Activated gamma-delta T cell (primary cell): ENCODE data around the gene RAN.
"Not testable (repeated sequence)": the region's sequence is repeated elsewhere in the genome, so short reads cannot be mapped to it uniquely, and the experiment has no call there.

Source experiments
- DNase-seq: peaks from one replicate; lab custom pipeline; 2025; lab: John Stamatoyannopoulos, UW

RAN gene

DNA sequence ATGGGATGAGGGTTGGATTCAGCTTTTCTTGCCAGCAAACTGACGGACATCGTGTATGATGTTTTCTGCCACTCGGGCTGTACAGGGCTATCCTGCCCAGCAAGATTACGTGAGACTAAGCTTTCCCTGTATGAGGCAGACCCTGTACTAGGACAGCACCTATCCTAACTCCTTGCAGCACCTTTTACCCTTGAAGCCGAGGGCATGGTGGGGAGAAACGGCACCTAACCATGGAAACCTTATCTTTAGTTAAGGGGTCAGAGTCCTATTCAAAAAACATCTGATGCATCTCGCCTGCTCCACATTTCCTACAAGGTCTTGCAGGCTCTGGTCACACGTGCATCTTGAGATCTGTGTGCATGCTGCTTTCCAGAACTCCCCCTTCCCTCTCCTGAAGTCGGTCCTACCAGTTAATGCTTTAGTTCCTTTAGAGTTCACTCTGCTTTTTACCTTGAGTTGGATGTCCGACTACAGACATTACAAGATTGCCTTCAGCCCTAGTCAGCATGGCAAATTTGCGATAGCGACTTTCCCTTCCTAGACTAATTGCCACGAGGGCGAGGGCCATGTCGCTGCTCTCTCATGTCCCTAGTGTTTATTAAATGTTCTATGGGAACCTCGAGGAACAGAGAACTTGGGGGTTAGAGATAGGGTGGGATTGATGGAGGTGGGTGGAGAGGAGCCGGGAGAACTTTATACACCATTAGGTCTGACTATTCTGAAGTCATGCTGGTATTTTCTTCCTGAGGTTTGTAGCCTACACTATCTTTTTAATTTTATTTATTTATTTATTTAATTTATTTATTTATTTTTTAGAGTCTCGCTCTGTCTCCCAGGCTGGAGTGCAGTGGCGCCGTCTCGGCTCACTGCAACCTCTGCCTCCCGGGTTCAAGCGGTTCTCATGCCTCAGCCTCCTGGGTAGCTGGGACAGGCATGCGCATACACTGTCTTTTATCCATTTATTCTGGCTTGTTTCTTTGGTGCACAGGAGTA, 6.6 kb downstream of the RAN start:
- DNase-seq: no peak

DNA sequence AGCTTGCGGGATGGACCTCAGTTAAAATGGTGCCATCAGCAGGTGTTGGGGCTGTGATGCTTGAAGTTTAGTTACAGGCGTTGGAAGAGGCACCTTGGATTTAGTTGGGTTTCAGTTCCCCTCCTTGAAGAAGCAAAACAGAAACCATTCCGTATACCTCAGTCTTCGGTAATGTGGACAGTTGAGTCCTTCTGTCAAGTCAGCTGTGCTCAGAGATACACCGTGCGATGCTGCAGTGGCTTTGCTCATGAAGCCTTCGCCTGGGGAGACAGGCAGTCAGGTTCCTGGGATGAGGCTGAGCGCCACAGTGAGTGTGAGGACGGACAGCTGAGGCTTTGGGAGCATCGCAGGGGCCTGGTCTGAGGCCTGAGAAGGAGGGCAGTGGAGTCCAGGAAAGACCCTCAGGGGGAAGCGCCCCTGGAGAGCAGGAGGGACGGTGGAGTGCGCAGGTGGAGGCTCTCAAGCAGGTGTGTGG, 7.4 kb downstream of the RAN start:
- no peak for DNase-seq

DNA sequence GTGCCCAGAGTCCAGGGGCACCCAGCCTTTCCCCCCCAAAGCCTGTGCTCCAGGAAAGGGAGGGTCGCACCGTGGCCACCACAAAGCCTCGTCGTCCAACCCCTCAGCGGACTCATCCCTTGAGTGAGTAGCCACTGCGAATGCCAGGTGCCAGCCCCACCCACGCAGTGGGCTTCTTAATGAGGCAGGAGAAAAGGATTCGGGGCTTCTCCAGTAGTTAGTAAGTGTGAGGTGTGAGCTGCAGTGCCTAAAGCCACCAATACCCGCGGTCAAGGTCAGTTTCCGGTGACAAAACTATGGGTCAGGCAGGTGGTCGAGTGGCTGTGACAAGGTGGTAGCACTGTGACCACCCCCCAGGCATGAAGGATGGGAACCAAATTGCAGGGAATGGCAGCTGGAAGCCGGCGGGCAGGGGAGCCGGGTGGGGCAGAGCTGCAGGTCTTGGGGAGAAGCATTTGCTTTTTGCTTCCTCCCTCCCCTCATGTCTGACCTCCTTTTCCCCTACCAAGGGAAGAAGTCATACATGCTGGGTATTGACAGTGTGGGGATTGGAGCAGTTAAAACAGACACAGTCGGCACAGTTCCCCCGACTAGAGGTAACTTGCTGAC, 8.0 kb downstream of the RAN start:
- DNase-seq: no peak

DNA sequence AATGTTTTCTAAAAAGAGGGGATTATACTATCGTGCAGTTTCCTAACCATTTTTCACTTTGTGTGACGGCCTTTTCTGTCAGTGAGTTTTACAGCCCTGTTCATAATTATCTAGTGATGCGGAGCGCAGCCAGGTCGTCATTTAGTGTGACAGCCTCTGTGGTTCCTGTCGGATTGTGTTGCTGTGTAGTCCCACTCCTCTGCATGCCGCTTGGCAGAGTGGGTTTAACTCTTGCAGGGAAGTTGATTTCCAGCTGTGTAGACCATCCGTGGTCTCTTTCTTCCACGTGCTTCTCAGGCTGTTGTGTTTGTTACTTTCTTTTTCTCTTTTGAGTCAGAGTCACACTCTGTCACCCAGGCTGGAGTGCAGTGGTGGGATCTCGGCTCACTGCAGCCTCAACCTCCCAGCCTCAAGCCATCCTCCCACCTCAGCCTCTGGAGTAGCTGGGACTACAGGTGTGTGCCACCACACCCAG, 8.6 kb downstream of the RAN start:
- DNase-seq: no peak

DNA sequence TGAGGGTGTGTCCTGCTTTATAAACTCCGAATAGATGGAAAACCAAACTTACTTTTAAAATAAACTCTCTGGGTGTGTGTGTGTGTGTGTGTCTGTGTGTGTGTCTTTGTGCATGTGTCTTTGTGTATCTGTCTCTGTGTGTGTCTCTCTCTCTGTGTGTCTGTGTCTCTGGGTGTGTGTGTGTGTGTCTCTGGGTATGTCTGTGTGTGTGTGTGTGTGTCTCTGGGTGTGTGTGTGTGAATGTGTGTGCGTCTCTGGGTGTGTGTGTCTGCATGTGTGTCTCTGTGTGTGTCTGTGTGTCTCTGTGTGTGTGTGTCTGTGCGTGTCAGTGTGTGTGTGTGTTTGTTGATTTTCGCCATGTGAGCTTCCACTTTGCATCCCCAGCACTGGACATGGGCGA, 9.2 kb downstream of the RAN start:
- no peak for DNase-seq

DNA sequence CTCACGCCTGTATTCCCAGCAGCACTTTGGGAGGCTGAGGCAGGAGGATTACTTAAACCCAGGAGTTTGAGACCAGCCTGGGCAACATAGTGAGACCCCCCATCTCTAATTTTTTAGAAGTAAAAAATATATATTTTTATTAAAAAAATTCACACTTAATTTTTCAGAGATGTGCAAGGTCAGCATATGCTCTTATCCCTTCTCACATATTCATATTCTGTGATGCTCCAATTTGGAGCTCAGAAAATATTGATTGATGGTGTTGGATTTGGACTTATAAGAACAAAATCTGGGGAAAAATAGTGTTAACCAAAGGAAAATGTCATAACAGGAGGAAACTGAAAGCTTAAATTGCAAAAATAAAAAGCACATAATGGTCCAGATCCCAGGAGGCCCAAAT, 9.7 kb downstream of the RAN start:
- DNase-seq: no peak

DNA sequence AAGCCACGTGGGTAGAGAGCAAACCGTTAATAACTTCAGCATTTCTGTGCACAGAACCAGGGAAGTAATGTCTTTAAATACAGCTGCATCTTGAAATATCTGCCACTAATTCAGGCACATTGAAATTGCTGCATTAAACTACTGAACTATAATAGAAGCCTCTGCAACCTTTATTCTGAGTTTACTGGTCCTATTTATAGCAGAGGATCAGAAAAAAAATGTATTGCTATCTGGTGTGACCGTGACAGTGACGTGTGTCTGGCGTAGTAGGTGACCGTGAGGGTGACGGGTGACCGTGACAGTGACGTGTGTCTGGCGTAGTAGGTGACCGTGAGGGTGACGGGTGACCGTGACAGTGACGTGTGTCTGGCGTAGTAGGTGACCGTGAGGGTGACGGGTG, 15.3 kb downstream of the RAN start:
- DNase-seq: not testable (repeated sequence)

DNA sequence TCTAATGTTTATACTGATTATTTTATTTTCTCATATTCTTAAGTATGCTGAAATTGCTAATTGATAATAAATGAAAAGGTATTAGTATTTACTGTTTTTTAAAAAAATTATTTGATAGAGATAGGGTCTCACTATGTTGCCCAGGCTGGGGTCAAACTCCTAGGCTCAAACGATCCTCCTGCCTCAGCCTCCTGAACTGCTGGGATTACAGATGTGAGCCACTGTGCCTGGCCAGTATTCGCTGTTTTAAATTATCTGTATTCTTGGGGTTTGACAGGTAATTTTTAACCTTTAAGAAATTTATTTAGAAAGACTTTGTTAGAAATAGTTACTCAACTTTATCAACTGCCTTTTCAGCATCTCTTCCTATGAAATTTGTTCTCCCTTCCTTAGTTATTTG, 32.2 kb downstream of the RAN start:
- DNase-seq: no peak

DNA sequence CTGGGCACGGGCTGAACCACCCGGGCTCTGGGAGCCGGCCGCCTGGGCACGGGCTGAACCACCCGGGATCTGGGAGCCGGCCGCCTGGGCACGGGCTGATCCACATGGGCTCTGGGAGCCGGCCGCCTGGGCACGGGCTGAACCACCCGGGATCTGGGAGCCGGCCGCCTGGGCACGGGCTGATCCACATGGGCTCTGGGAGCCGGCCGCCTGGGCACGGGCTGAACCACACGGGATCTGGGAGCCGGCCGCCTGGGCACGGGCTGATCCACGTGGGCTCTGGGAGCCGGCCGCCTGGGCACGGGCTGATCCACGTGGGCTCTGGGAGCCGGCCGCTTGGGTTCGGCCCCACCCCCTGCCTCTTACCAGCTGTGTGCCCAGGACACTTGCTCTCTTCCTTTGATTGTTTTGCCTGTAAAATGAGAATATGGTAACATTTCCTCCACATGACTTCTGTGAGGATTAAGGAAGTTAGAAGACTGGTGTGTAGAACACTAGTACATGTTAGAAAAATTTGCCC, 33.1 kb downstream of the RAN start:
- DNase-seq: not testable (repeated sequence)

DNA sequence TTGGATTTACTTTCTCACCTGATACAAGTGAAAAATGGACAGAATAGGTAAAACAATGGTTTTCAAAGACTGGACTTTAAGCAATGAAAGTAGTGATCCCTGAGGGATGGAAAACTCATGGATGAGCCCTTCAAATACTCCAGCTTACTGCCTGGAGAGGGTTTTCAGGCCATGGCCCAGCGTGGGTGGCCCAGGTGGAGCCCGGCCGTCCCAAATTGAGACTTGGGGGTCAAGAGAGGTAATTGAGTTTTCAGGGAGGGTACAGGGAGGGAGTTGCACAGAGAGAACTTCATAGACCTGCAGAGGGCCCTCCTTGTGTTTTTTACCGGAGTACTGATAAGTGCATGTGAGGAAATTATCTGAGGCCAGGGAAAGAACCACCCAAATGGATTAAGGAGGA, 37.2 kb downstream of the RAN start:
- DNase-seq: no peak

DNA sequence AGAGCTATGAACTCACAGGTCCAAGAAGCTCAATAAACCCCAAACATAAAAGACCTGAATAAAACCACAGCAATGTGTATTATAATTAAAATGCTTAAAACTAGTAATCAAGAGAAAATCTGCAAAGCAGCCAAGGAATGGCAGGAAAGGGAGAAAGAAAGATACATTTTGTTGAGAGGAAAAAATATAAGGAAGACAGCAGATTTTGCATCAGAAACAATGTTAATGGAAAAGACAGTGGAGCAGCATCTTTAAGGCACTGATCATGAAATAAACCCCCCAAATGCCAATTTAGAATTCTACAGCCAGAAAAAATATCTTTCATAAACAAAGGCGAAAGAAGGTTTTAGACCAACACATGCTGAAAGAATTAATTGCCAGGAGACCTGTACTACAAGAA, 39.3 kb downstream of the RAN start:
- no peak for DNase-seq

DNA sequence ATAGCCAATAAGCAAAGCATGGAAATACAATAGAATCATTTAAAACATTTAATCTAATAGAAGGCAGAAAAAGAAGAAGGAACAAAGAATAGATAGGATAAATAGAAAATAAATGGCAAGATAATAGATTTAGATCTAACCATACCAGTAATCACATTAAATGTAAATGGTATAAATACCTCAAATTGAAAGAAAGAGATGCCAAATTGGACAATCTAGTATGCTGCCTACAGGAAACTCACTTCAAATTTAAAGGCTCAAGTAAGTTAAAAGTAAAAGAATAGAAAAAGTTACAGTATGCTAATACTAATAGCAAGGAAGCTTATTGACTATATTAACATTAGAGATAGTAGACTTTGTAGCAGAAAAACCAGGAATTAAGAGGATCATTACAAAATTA, 40.1 kb downstream of the RAN start:
- DNase-seq: no peak

DNA sequence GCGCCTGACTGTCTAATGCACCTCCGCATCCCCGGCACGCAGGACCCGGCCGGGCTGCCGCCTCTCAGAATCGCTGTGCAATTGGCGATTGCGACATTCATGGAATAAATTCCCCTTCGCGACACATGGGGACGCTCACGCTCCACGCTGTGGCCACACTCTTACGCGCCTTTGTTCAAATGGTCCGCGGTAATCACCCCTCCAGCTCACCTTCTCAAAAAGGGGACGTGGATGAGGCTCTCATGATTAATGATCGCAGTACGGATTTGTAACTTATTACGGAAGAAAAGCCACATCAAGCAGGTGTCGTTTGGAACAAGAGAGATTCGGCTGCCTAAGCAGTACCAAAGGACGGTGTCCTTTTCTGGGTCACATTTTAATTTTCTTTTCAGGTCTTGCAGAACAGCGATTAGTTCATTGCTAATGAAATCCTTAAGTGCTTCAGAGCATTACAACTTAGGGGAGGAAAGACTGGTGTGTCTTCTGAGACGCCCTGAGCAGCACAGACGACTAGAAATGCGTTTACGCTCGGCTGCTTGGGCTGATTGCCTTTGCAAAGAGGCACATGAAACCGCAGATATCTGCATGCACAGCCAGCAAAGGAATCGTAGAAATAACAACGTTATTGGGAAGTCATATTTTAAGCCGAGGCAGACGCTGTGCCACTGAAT, 44.5 kb downstream of the RAN start:
- no peak for DNase-seq

DNA sequence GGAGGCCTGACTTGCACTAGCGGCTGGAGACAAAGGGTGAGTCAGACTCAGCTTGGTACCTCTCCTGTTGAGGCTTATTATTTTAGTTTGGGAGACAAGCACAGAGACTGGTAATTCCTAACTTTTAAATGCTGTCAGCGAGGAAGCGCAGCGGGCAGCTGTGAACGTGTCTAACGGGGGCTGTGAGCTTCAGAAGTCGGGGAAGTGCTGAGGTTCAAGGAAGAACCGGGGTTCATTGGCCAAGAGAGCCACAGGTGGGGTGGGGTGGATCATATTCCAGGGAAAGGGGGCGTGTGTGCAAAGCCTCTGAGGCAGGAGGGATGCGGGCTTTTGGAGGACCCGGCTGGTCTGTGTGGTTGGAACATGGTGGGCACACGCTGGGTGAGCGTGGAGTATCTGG, 45.7 kb downstream of the RAN start:
- DNase-seq: no peak

DNA sequence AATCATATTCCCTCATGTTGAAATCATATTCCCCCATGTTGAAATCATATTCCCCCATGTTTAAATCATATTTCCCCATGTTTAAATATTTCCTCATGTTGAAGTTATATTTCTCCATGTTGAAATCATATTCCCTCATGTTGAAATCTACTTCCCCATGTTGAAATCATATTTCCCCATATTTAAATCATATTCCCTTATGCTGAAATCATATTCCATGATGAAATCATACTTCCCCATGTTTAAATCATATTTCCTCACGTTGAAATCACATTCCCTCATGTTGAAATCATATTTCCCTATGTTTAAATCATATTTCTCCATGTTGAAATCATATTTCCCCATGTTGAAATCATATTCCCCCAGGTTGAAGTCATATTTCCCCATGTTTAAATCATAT, 47.2 kb downstream of the RAN start:
- DNase-seq: no peak

DNA sequence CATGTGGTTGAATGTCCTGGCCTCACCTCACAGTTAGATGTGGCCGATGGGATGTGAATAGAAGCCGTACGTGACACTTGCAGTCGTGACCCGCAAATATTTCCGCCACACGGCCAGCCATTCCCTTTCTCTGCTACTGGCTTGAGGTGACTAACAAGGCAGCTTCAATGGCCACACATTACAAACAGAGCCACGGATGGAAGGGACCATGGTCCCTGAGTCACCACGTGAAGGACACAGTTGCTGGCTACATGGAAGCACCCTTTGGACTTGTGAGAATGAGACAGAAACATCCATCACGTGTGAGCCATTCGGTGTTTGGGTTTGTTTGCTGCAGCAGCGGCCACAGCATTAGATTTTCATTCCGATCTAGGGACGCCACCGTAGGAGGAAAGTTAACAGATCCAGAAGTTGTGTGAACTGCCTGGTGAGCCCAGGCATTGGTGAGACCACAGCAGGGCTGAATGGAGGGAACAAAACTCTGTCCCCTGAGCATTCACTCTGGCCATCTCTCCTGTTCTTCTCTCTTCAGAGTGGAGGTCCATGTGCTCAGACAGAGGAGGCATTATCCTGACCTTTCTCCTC, 48.3 kb downstream of the RAN start:
- no peak for DNase-seq

DNA sequence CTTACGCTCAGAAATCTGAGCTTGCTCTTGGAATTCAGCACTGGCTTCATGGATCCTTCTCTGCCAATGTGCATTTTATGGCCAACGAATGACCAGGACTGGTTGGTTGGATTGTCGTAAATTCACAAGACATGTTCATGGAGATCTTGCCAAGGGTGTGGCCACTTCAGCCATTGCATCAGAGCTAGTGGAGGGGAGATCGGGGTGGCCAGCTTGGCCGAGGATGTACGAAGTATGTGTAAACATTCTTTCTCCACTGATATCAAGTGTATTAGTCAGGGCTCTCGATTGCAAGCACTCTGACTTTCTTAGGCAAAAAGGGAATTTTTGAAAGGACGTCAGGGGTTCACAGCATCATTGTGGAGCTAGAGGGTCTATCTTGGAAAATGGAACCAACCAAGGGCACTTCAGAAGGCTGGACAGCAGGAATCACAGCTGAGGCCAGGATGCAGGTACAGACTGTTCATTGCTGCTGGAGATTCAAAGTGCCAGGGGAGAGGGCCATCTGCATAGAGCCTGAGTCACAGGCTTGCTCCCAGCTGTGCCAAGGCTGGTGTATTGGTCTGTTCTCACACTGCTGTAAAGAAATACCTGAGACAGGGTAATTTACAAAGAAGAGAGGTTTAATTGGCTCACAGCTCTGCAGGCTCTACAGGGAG, 49.0 kb downstream of the RAN start:
- DNase-seq: no peak

DNA sequence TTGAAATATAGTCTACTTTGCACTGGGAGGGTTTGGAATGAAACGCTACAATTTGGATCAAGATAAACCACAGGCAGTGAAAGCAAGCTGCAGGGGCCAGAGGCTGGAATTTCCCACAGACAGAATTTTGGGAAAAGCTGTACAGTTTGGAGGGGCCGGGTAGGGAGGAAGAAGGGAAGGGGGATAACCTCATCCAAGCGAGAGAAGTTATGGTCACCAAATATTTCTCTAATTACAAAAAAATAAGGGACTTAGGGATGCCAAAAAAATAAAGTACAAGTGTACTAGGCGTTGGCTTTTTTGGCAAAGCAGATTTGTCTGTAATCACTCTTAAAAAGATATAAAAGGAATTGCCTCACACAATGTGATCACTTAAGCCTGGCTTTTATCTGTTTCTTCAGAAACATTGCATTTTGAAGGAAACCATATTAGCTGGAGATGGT, 50.7 kb downstream of the RAN start:
- no peak for DNase-seq

DNA sequence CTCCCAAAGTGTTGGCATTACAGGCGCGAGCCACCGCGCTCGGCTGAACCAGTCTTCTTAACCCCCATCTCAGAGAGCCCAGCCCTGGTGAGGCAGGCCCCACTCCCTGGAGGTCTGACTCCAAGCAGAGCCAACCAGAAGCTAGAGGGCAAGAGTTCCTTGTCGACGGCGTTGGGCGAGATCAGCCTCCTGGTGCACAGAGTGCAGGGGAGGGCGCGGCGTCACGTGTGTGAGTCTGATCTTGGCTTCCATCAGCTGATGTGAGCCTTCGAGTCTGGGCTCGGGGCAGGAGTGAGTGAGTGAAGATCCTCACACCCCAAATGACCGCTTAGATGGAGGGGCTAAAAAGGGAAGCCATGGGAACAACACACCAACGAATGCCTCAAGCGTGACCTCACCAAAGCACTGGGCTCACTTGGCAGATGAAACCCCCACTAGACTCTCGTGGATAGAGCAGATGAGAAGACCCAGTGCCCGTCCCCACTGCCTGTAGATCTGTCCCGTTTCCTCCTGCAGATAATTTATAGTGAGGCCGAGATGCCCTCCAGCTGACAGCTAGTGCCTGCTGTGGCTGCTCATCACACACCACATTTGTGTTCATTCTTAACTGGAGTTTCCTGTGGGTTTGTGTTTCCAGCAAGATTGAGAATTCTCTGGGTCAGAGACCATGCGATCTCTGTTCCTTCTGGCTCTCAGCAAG, 53.2 kb downstream of the RAN start:
- no peak for DNase-seq

DNA sequence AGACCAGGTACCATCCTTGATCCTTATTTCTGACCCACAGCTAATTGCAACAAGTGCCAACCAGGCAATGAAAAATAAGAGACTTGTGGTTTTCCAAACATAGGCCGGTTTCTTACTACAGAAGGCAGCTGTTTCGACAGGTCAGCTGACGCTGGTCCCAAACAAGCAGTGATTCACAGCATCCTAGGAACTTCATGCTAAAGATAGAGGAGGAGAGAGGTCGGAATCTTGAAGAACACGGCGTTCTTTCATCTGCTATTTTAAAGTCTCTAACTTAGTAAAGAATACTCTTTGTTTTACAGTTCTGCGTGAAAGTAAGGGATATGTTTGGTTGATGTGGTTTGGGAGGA, 53.8 kb downstream of the RAN start:
- DNase-seq: no peak
